Measurements from ENCODE around the gene POPDC2.

GRCh38 chr3:119604878-119605277, 55.5 kb downstream of the POPDC2 start:
- no peak for TF ChIP-seq CTCF (IDR thresholded peaks at IDR 0.05; ENCODE audit: insufficient read depth, low read depth, low read length)
- no peak for TF ChIP-seq EZH2 (IDR thresholded peaks at IDR 0.05; ENCODE audit: insufficient read depth, low read length)

Data from astrocyte (in vitro differentiated cells and primary cell).